ENCODE data around the gene KLHL21.
A peak's percentile ranks its signal among the peaks of the same experiment; 100 is the strongest.
"Not testable (repeated sequence)": the region's sequence is repeated elsewhere in the genome, so short reads cannot be mapped to it uniquely, and the experiment has no call there.

Gene KLHL21

DNA sequence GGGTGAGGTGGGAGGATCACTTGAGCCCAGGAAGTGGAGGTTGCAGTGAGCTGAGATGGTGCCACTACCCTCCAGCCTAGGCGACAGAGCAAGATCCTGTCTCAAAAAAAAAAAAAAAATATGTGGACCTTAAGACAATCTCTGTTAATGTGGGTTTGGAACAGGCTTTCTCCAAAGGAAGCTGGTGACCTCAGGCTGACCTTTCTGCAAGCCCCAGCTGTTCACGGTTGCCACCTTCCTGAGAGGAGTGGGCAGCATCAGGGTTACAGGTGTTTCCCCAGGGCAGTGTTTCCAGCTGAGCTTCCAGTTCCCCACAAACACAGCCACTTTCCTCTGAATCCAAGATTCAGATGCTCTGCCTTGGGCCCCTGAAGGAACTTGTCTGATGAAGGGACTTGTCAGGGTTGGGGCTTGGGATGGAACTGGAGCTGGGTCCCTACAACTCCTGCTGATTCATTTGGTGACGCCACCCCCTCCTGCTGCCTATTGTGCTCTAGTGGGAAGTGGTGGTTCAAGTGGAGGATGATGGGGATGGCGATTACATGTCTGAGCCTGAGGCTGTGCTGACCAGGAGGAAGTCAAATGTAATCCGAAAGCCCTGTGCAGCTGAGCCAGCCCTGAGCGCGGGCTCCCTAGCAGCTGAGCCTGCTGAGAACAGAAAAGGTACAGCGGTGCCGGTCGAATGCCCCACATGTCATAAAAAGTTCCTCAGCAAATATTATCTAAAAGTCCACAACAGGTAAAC, 20.9 kb downstream of the KLHL21 start:
- DNase-seq: peak in 2 of 3 experiments; percentile 41 to 71

DNA sequence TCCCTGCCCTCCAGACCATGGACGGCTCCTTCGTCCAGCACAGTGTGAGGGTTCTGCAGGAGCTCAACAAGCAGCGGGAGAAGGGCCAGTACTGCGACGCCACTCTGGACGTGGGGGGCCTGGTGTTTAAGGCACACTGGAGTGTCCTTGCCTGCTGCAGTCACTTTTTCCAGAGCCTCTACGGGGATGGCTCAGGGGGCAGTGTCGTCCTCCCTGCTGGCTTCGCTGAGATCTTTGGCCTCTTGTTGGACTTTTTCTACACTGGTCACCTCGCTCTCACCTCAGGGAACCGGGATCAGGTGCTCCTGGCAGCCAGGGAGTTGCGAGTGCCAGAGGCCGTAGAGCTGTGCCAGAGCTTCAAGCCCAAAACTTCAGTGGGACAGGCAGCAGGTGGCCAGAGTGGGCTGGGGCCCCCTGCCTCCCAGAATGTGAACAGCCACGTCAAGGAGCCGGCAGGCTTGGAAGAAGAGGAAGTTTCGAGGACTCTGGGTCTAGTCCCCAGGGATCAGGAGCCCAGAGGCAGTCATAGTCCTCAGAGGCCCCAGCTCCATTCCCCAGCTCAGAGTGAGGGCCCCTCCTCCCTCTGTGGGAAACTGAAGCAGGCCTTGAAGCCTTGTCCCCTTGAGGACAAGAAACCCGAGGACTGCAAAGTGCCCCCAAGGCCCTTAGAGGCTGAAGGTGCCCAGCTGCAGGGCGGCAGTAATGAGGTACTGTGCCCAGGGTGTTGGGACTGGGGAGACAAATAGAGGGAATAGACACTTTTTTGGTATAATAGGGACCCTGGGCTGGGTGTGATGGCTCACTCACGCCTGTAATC, 21.9 kb downstream of the KLHL21 start:
- DNase-seq: no peak

DNA sequence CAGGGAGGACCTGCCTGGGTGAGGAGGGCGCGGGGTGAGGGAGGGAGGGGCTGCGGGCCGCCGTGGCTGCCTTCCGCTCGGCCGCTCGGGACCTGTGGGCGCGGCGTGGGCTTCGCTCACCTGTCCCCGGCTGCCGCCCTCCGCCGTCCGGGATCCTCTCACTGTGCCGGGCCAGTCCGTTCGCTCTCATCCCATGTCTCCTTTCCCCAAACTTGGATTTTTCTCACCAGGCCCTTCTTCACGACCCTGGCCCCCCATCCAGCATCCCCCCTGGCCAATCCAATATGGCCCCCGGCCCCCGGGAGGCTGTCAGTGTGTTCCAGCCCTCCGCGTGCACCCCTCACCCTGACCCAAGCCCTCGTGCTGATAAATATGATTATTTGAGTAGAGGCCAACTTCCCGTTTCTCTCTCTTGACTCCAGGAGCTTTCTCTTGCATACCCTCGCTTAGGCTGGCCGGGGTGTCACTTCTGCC, 22.5 kb downstream of the KLHL21 start:
- peak in 1 of 3 experiments; percentile 37 for DNase-seq

- peak; percentile 98 for DNase-seq
Observed at GRCh38 chr1:6579374-6580118, 23.1 kb downstream of the KLHL21 start, which contains the start of gene ZBTB48. Gene ZBTB48 (plus strand): TSS chr1:6579994. CDS start chr1:6580610, 616 bp downstream.

- DNase-seq: peak in 1 of 3 experiments; percentile 19
Observed at GRCh38 chr1:6578624-6579373, 23.9 kb downstream of the KLHL21 start.

DNA sequence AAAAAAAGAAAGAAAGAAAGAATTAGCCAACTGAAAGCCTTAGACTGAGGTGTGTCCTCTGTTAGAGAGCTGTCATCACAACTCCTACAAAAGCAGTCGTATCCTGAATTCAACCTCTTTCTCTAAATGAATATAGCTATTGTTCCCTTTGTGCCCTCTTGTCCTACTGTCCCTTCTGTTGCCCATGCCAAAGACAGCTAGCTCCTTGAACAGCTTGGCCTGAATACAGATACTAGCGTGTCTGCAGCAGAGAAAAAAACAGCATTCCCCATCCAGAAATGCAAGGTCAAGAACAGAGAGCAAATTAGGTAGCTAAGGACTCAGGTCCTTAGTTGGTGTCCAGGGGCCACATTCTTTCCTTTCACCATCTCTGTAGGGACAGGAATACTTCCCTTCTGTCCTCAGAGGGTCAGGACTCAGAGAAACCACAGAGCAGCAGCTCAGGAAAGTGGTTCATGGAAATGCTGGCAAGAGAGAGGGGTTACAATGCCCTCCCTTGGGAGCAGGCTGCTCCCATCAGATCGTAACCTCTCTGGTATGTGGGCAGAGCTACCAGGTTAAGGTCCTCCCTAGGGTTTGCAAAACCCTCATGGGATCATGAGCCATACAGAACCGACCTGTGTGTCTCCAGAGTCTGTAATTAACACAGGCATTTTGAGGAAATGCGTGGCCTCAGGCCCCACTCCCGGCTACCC, 24.7 kb downstream of the KLHL21 start:
- DNase-seq: no peak

DNA sequence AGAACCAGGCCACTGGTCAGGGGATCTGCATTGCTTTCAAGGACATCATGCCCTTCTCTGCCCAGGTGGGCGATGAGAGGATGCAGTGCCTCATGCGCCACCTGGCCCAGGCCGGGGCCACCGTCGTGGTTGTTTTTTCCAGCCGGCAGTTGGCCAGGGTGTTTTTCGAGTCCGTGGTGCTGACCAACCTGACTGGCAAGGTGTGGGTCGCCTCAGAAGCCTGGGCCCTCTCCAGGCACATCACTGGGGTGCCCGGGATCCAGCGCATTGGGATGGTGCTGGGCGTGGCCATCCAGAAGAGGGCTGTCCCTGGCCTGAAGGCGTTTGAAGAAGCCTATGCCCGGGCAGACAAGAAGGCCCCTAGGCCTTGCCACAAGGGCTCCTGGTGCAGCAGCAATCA, 27.9 kb downstream of the KLHL21 start:
- no peak for DNase-seq

- no peak for DNase-seq
Observed at GRCh38 chr1:6574025-6574620, 28.5 kb downstream of the KLHL21 start.

DNA sequence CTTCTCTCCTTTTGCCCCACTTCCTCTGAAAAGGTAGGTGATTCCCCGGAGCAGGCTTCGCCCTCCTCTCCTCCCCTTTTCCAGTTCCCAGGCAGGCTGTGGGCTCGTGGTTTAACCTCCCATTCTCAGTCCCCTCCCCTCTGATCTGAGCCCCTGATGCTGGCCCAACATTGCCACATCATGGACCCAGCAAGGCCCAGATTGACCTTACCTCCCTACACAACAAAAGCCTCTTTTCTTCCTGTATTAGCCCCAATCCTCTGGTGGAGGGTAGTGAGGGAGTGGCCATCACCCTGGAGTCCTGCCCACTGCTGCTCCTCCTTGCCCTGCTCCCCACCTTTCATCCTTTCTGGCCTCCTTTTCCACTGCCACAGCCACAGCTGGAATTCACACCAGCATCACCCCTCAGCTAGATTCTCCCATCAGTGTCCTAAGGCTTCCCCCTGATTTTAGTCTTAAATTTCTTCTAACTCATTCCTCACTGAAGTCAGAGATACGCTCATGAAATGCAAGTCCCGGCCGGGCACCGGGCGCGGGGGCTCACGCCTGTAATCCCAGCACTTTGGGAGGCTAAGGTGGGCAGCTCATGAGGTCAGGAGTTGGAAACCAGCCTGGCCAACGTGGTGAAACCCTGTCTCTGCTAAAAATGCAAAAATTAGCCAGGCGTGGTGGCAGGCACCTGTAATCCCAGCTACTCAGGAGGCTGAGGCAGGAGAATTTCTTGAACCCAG, 29.9 kb downstream of the KLHL21 start:
- DNase-seq: no peak

DNA sequence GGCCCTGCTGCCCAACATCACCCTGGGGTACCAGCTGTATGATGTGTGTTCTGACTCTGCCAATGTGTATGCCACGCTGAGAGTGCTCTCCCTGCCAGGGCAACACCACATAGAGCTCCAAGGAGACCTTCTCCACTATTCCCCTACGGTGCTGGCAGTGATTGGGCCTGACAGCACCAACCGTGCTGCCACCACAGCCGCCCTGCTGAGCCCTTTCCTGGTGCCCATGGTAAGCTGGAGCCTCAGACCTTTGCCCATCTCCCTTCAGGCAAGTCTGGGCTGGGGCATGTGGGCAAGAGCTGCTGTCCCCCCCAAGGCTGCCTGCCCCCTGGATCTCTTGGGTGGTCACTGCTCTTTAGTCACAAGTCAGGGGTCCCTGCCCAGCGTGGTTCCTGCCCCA, 31.7 kb downstream of the KLHL21 start:
- no peak for DNase-seq

DNA sequence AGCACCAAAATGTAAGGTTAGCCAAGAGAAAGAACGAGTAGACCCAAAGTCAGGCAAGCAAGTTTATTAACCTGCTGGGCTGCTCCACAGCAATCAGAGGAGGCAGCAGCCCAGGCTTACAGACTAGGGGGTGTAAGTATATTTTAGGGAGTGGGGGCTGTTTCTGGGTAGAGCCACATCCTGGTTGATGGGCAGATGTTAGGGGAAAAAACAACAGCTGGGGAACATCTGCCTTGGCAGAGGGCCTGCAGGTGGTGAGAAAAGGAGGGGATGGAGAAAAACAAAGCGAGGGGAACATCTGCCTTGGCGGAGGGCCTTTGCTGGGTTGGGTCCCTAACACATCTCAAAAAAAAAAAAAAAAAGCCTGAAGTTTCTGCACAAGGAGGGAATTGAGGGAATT, 32.6 kb downstream of the KLHL21 start:
- DNase-seq: no peak

GRCh38 chr1:6569033-6569432, 33.6 kb downstream of the KLHL21 start:
- DNase-seq: no peak

DNA sequence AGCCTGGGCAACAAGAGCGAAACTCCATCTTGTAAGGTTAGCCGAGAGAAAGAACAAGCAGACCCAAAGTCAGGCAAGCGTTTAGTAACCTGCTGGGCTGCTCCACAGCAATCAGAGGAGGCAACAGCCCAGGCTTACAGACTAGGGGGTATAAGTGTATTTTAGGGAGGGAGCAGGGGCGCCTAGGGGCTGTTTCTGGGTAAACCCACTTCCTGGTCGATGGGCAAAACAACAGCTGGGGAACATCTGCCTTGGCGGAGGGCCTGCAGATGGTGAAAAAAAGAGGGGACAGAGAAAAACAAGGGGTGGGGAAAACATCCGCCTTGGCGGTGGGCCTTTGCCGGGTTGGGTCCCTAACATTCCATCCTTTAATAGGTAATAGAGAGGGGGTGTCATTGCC, 42.4 kb downstream of the KLHL21 start:
- DNase-seq: no peak

DNA sequence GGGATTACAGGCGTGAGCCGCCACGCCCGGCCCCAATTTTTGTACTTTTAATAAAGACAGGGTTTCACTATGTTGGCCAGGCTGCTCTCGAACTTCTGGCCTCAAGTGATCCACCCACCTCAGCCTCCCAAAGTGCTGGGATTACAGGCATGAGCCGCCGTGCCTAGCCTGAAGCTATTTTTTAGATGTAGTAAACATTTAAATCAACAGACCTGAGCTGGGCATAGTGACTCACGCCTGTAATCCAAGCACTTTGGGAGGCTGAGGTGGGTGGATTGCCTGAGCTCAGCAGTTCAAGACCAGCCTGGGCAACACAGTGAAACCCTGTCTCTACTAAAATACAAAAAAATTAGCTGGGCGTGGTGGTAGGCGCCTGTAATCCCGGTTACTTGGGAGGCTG, 43.5 kb downstream of the KLHL21 start:
- not testable (repeated sequence) for DNase-seq

DNA sequence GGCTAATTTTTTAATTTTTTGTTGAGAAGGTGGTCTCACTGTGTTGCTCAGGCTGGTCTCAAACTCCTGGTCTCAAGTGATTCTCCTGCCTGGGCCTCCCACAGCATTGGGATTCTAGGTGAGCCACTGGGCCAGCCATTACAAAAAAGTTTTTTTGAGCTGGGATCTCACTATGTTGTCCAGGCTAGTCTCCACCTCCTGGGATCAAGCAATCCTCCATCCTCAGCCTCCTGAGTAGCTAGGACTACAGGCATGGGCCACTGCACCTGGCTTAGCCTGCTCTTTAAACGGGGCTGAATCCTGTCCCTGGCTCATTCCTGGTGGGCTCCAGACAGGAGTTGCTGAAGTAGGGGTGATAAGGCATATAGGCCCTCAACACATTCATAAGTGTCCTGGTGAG, 45.1 kb downstream of the KLHL21 start:
- no peak for DNase-seq

DNA sequence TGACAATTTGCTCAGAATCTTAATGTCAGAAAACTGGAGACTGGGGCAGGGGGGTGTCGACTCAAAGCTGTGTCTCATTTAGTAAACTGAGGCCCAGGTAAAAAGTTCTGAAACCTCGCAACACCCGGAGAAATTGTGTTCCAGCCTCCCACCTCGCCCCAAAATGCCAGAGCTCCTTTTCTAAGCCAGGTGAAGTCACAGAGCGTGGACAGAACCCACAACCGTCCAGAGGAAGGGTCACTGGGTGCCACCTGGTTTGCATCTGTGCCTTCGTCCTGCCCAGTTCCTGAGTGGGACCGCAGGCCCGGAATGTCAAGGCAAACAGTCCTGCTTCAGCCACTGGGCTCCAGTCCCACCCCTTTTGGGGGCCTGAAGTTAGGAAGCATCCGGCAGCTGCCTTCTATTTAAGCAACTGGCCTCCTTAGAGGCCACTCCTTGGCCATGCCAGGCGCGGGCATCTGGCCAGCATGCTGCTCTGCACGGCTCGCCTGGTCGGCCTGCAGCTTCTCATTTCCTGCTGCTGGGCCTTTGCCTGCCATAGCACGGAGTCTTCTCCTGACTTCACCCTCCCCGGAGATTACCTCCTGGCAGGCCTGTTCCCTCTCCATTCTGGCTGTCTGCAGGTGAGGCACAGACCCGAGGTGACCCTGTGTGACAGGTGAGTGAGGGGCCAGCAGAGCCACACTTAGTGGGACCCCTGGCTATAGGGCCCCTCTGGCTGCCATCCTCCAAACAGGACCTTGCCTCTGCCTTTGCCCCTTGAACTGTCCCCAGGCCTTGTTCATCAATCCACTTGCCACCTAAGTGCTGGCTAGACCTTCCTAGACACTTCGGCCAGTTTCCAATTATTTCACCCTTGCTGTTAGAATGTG, 47.5 kb downstream of the KLHL21 start, which contains the start of gene TAS1R1:
TAS1R1 (plus strand) TSS at position 401 of the 872 bp plus-strand sequence; CDS start at position 468, 67 bp downstream.
- DNase-seq: no peak

GRCh38 chr1:6554031-6554906, 48.4 kb downstream of the KLHL21 start, which contains the start of gene NOL9:
Gene NOL9 (minus strand): TSS chr1:6554513. CDS start chr1:6554502, 11 bp downstream.
- peak; percentile 90 to 93 (median 91) for DNase-seq

DNA sequence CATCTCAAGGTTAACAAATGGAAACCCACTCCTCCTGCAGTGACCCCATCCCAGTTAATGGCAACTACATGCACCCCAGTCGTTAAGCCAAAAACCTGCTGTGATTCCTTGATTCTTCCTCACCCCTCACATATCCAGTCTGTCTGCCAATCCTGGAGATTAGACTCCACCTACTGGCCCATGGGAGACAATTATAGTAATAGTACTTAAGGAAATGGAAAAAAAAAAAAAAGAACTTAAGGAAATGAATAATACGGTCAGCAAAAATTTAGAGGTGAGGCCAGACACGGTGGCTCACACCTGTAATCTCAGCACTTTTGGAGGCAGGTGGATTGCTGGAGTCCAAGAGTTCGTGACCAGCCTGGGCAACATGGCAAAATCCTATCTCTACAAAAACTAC, 55.4 kb downstream of the KLHL21 start:
- DNase-seq: peak in 1 of 3 experiments; percentile 5
